Heart right ventricle (tissue), 16 donors: ENCODE measurements around the gene NACAD. TPM values are rescaled to one million over a fixed set of nuclear protein-coding genes. Genes with fewer than 3 reads are reported as not detected.

Source experiments
- ATAC-seq, 8 donors: fragments of 200-7000 bp; cut with Tn5 transposase; one replicate each; pipeline ENCODE4 v1.9.1; 2020; ENCODE audit warnings: mild to moderate bottlenecking in 8 of 8, moderate library complexity in 8 of 8, moderate number of reproducible peaks in 1 of 8
- DNase-seq, 2 donors: peaks; one replicate each; pipeline ENCODE4 v3.0.0-alpha.2; 2020
- H3K27ac ChIP-seq, 10 donors: fragments of 200-600 bp; sonication (generic) in 2 of 10; one replicate each; pipeline versions ENCODE4 v1.5.0 to v1.8.0; 2020 to 2022; ENCODE audit warnings: mild to moderate bottlenecking in 3 of 10
- H3K27me3 ChIP-seq, 7 donors: fragments of 200-600 bp; one replicate each; pipeline ENCODE4 v1.8.0; 2021 to 2022; ENCODE audit warnings: mild to moderate bottlenecking in 2 of 7
- H3K36me3 ChIP-seq, 9 donors: fragments of 200-600 bp; sonication (generic) in 1 of 9; one replicate each; pipeline versions ENCODE4 v1.5.0 to v1.8.0; 2020 to 2022; ENCODE audit warnings: mild to moderate bottlenecking in 2 of 9
- H3K4me1 ChIP-seq, 9 donors: fragments of 200-600 bp; sonication (generic) in 1 of 9; one replicate each; pipeline versions ENCODE4 v1.5.0 to v1.8.0; 2020 to 2022; ENCODE audit warnings: mild to moderate bottlenecking in 4 of 9
- H3K4me3 ChIP-seq, 10 donors: fragments of 200-600 bp; sonication (generic) in 2 of 10; one replicate each; pipeline versions ENCODE4 v1.5.0 to v1.8.0; 2020 to 2022; ENCODE audit warnings: mild to moderate bottlenecking in 7 of 10, moderate library complexity in 2 of 10
- H3K9me3 ChIP-seq, 11 donors: fragments of 200-600 bp in 10 of 11; sonication (generic) in 2 of 11; one replicate each; pipeline versions ENCODE4 v1.5.0 to v1.8.0; 2013 to 2022; ENCODE audit warnings: mild to moderate bottlenecking in 2 of 11, control low read depth in 1 of 11, moderate library complexity in 1 of 11
- CTCF ChIP-seq, 9 donors: fragments of 200-600 bp; sonication (generic) in 2 of 9; IDR thresholded peaks; one replicate each; pipeline versions ENCODE4 v1.5.0 to v1.8.0; 2021 to 2022; ENCODE audit warnings: antibody characterized with exemption in 9 of 9, mild to moderate bottlenecking in 5 of 9, moderate library complexity in 1 of 9
- WGBS, 2 donors: extraction: QIAGEN DNeasy Blood & Tissue Kit; methylation state at CpG; one replicate each; pipeline ENCODE4 v1.1.7; 2013; ENCODE audit warnings: inconsistent platforms in 1 of 2; 5-methylcytosine and 5-hydroxymethylcytosine counted together
- intact Hi-C, 10 donors: fragments of 100-400 bp; cut with DNase I; formaldehyde crosslinking; loops; one replicate each; pipeline versions ENCODE4 v1.11.1 to v1.14.2; 2022
- polyA plus RNA-seq, 2 donors: library from polyadenylated mRNA; stranded (reverse); fragments of 200-250 nt; gene quantifications; one replicate each; pipeline ENCODE4 v1.2.3, GENCODE V29; 2013
- total RNA-seq, 10 donors: library from RNA; stranded (reverse); fragmentation: NEBNext Ultra II Directional in 3 of 10; extraction: Animal tissue kit (Norgen Biotek cat#: 25700) in 3 of 10; gene quantifications; one replicate each; pipeline versions ENCODE4 v1.2.1 to v1.2.4, GENCODE V29; 2021 to 2023
- donor health status: Arrhythmogenic right ventricular cardiomyopathy.
- donor health status: ischemic (EF 13 %, LVEDD 7.1; RV severe dilation, severe dysfunction).
- donor health status: healthy with polysubstance abuse.
- donor health status: DM: no; HTN: yes; CAD: no.
- donor health status: DM: no; HTN: no; CAD: no.
- donor health status: ischemic (EF 25% LVEDD 6.9; RV normal size, moderate dysfunction).
- donor health status: ischemic (EF 25% LVEDD 5.7; RV mildly dilated, moderate dysfunction).
- donor health status: healthy.
- donor health status: DM: yes; HTN: yes; CAD: no.
- donor health status: Ischemic cardiomyopathy.
- donor health status: ischemic (EF 35%, LVEDD 5.7; RV mildly dilated, moderate dysfunction).
- donor health status: nonischemic (EF 11% LVEDD 7.7; RV severe dilation, severe dysfunction).
- donor health status: DM: yes; HTN: yes; CAD: no.
- donor health status: PGD.
- donor health status: ischemic (EF 29% LVEDD 5.4; RV normal size, mild dysfunction).
- donor health status: nonischemic (EF 23%, LVEDD 6.1; RV moderate dilation, normal function).

NACAD gene
- total and polyA plus RNA-seq, 12 donors = 3.0 to 12.0 (median 4.7) TPM

GRCh38 chr7:45132708-45133320 is 44.0 kb upstream of the NACAD start:
- peaks cover 0 to 2% (median 0%) of the 10 kb centered on the region in 7 donors for H3K27me3 ChIP-seq
- WGBS, 2 donors = 81 to 82% methylated on average over 8 of the region's 8 CpGs
- intact Hi-C loops = loop anchor here (5.0 to 10.0 kb wide), 7 partner anchors 58 to 548 kb away; partner anchors contain the start of genes TMED4 (in 6 of the 10) and MYO1G (in 1 of the 10)
- ATAC-seq = no peak
- no peaks in the 10 kb centered on the region for H3K36me3 ChIP-seq
- DNase-seq = no peak
- no peak for TF ChIP-seq CTCF (IDR thresholded peaks at IDR 0.05)
- H3K27ac ChIP-seq = no peak overlapping the region
- no peaks in the 10 kb centered on the region for H3K9me3 ChIP-seq
- no peak overlapping the region for H3K4me3 ChIP-seq
- H3K4me1 ChIP-seq = no peaks in the 10 kb centered on the region

GRCh38 chr7:45131891-45132290 is 43.1 kb upstream of the NACAD start:
- Histone ChIP-seq H3K4me1 (no peaks in the 10 kb centered on the region), H3K4me3 (no peak overlapping the region), H3K9me3 (no peaks in the 10 kb centered on the region), H3K36me3 (no peaks in the 10 kb centered on the region), H3K27me3 (no peaks in the 10 kb centered on the region), H3K27ac (no peak overlapping the region)
- DNase-seq (no peak), ATAC-seq (no peak)
- intact Hi-C loops = loop anchor here (5.0 to 10.0 kb wide), 7 partner anchors 57 to 547 kb away; partner anchors contain the start of genes TMED4 (in 6 of the 10) and MYO1G (in 1 of the 10)
- no peak for TF ChIP-seq CTCF (IDR thresholded peaks at IDR 0.05)
- WGBS, 2 donors = 71 to 77% methylated on average over 4 of the region's 4 CpGs

- H3K4me1 ChIP-seq = no peaks in the 10 kb centered on the region
- H3K36me3 ChIP-seq = no peaks in the 10 kb centered on the region
- no peaks in the 10 kb centered on the region for H3K27me3 ChIP-seq
- H3K4me3 ChIP-seq = no peak overlapping the region
- ATAC-seq (no peak), DNase-seq (no peak)
- no peak for TF ChIP-seq CTCF (IDR thresholded peaks at IDR 0.05)
- WGBS, 2 donors = 86 to 90% methylated on average over 9 of the region's 9 CpGs
- H3K9me3 ChIP-seq = no peaks in the 10 kb centered on the region
- intact Hi-C loops = loop anchor here (5.0 to 10.0 kb wide), 7 partner anchors 56 to 546 kb away; partner anchors contain the start of genes TMED4 (in 6 of the 10) and MYO1G (in 1 of the 10)
- H3K27ac ChIP-seq = no peak overlapping the region
Measured at GRCh38 chr7:45130910-45131309, 42.1 kb upstream of the NACAD start.

- 75 to 77% methylated on average over 12 of the region's 12 CpGs for WGBS, 2 donors
- ATAC-seq (no peak), DNase-seq (no peak)
- Histone ChIP-seq H3K9me3 (no peaks in the 10 kb centered on the region), H3K27me3 (no peaks in the 10 kb centered on the region), H3K4me3 (no peak overlapping the region), H3K4me1 (no peaks in the 10 kb centered on the region), H3K27ac (no peak overlapping the region), H3K36me3 (no peaks in the 10 kb centered on the region)
- intact Hi-C loops = loop anchor here (5.0 to 10.0 kb wide), 7 partner anchors 55 to 545 kb away; partner anchors contain the start of genes TMED4 (in 6 of the 10) and MYO1G (in 1 of the 10)
- TF ChIP-seq CTCF (IDR thresholded peaks at IDR 0.05) = no peak
Measured at GRCh38 chr7:45129906-45130305, 41.1 kb upstream of the NACAD start.
